Loucy (cell line): ENCODE data around the gene ZNF124.
"Not testable (repeated sequence)": the region's sequence is repeated elsewhere in the genome, so short reads cannot be mapped to it uniquely, and the experiment has no call there.

Experiments used
- H2AFZ ChIP-seq: fragments of 200-600 bp; sonication (generic); 2 replicates; pipeline ENCODE4 v1.6.0; 2016; ENCODE audit warnings: antibody characterized with exemption, mild to moderate bottlenecking, low read length, moderate library complexity
- H3F3A ChIP-seq: fragments of 200-600 bp; 2 replicates; pipeline ENCODE4 v1.6.0; 2016; ENCODE audit warnings: antibody characterized with exemption, low read depth, mild to moderate bottlenecking
- H3K27me3 ChIP-seq: fragments of 200-600 bp; sonication (generic); 2 replicates; pipeline ENCODE4 v1.6.1; 2014; ENCODE audit warnings: low read length, mild to moderate bottlenecking; ENCODE audit not compliant: insufficient read depth, poor library complexity, severe bottlenecking
- H3K36me3 ChIP-seq: fragments of 200-600 bp; sonication (generic); 2 replicates; pipeline ENCODE4 v1.6.1; 2016; ENCODE audit warnings: low read length; ENCODE audit not compliant: insufficient read depth
- H3K4me1 ChIP-seq: fragments of 200-600 bp; sonication (generic); 2 replicates; pipeline ENCODE4 v1.5.1; 2014; ENCODE audit warnings: low read length, mild to moderate bottlenecking; ENCODE audit not compliant: insufficient read depth, poor library complexity, severe bottlenecking
- H3K4me2 ChIP-seq: fragments of 200-600 bp; sonication (generic); 2 replicates; pipeline ENCODE4 v1.6.0; 2014; ENCODE audit warnings: antibody characterized with exemption, low read length, low read depth, mild to moderate bottlenecking; ENCODE audit not compliant: poor library complexity, severe bottlenecking
- H3K4me3 ChIP-seq: fragments of 200-600 bp; sonication (generic); 2 replicates; pipeline ENCODE4 v1.5.1; 2014; ENCODE audit warnings: low read length, mild to moderate bottlenecking, mixed read lengths; ENCODE audit not compliant: poor library complexity, severe bottlenecking
- H3K79me2 ChIP-seq: fragments of 200-600 bp; sonication (generic); 2 replicates; pipeline ENCODE4 v1.6.1; 2014; ENCODE audit warnings: low read length; ENCODE audit not compliant: insufficient read depth
- H3K9ac ChIP-seq: fragments of 200-600 bp; sonication (generic); 2 replicates; pipeline ENCODE4 v1.6.0; 2014; ENCODE audit warnings: mild to moderate bottlenecking, low read depth, low read length, moderate library complexity; ENCODE audit not compliant: poor library complexity, severe bottlenecking
- H3K9me2 ChIP-seq: fragments of 200-600 bp; sonication (generic); replicated peaks from 2 replicates; pipeline ENCODE4 v1.6.1; 2016; ENCODE audit warnings: low read depth, low read length, mixed read lengths
- H3K9me3 ChIP-seq: fragments of 200-600 bp; sonication (generic); 2 replicates; pipeline ENCODE4 v1.6.1; 2014; ENCODE audit warnings: mild to moderate bottlenecking, antibody characterized with exemption, low read length, low read depth; ENCODE audit not compliant: insufficient read depth
- H4K20me1 ChIP-seq: fragments of 200-600 bp; sonication (generic); 2 replicates; pipeline ENCODE4 v1.6.0; 2014; ENCODE audit warnings: antibody characterized with exemption, low read length, mild to moderate bottlenecking; ENCODE audit not compliant: insufficient read depth, poor library complexity, severe bottlenecking
- CTCF ChIP-seq: fragments of 200-600 bp; sonication (generic); conservative IDR thresholded peaks from 2 replicates; pipeline ENCODE4 v1.5.1; 2014; ENCODE audit warnings: mild to moderate bottlenecking, antibody characterized with exemption, low read length
- EZH2phosphoT487 ChIP-seq: fragments of 200-600 bp; IDR thresholded peaks from 2 replicates; pipeline ENCODE4 v1.6.1; 2018; ENCODE audit warnings: antibody characterized with exemption, mild to moderate bottlenecking, moderate library complexity, borderline replicate concordance

The ZNF124 gene

GRCh38 chr1:247175458-247175857 is 3.6 kb upstream of the ZNF124 start:
- no peak overlapping the region for H3K9ac ChIP-seq
- H3K9me2 ChIP-seq: no peaks in the 10 kb centered on the region
- peaks cover 12% of the 10 kb centered on the region for H3K4me1 ChIP-seq
- H3K27me3 ChIP-seq: no peaks in the 10 kb centered on the region
- no peak overlapping the region for H3K4me2 ChIP-seq
- no peaks in the 10 kb centered on the region for H3K36me3 ChIP-seq
- no peaks in the 10 kb centered on the region for H3F3A ChIP-seq
- H2AFZ ChIP-seq: no peak overlapping the region
- H4K20me1 ChIP-seq: no peaks in the 10 kb centered on the region
- no peak for TF ChIP-seq CTCF
- no peak for TF ChIP-seq EZH2phosphoT487
- H3K4me3 ChIP-seq: no peak overlapping the region
- peaks cover 2% of the 10 kb centered on the region for H3K79me2 ChIP-seq
- no peaks in the 10 kb centered on the region for H3K9me3 ChIP-seq

- Histone ChIP-seq H3K9me3 (no peaks in the 10 kb centered on the region), H3K4me2 (peak overlapping the region; percentile 43), H3K36me3 (no peaks in the 10 kb centered on the region), H3K4me1 (peaks cover 14% of the 10 kb centered on the region), H3K4me3 (no peak overlapping the region), H2AFZ (no peak overlapping the region), H3F3A (no peaks in the 10 kb centered on the region), H3K27me3 (no peaks in the 10 kb centered on the region), H4K20me1 (peaks cover 10% of the 10 kb centered on the region), H3K79me2 (peaks cover 18% of the 10 kb centered on the region), H3K9ac (no peak overlapping the region), H3K9me2 (no peaks in the 10 kb centered on the region)
- TF ChIP-seq CTCF: no peak
- no peak for TF ChIP-seq EZH2phosphoT487
Measured at GRCh38 chr1:247173431-247173830, 1.6 kb upstream of the ZNF124 start.

- TF ChIP-seq EZH2phosphoT487 (no peak), CTCF (no peak)
- H3K36me3 ChIP-seq: no peaks in the 10 kb centered on the region
- peak overlapping the region; percentile 6 for H3K4me3 ChIP-seq
- no peaks in the 10 kb centered on the region for H3K27me3 ChIP-seq
- no peak overlapping the region for H3K9ac ChIP-seq
- H3K4me1 ChIP-seq: peaks cover 17% of the 10 kb centered on the region
- no peak overlapping the region for H2AFZ ChIP-seq
- H3F3A ChIP-seq: no peaks in the 10 kb centered on the region
- H3K79me2 ChIP-seq: peaks cover 22% of the 10 kb centered on the region
- no peaks in the 10 kb centered on the region for H3K9me2 ChIP-seq
- no peaks in the 10 kb centered on the region for H3K9me3 ChIP-seq
- peak overlapping the region; percentile 43 for H3K4me2 ChIP-seq
- H4K20me1 ChIP-seq: peaks cover 15% of the 10 kb centered on the region
Measured at GRCh38 chr1:247172996-247173395, 1.2 kb upstream of the ZNF124 start.

GRCh38 chr1:247171443-247171842 is 377 bp downstream of the ZNF124 start:
- not testable (repeated sequence) for H2AFZ ChIP-seq, H3K9me2 ChIP-seq, H3K4me2 ChIP-seq, H3K27me3 ChIP-seq, H3K36me3 ChIP-seq, H3K9me3 ChIP-seq, H3F3A ChIP-seq, H3K9ac ChIP-seq, H3K4me3 ChIP-seq
- H3K79me2 ChIP-seq: peaks cover 38% of the 10 kb centered on the region
- H4K20me1 ChIP-seq: peaks cover 30% of the 10 kb centered on the region
- peaks cover 33% of the 10 kb centered on the region for H3K4me1 ChIP-seq
